ENCODE results near the gene ARL15. TPM values are rescaled to one million over a fixed set of nuclear protein-coding genes. Genes with fewer than 3 reads are reported as not detected.

ARL15 gene
- total RNA-seq, 1 donor from 2014 or later, result 16.9 TPM

DNA sequence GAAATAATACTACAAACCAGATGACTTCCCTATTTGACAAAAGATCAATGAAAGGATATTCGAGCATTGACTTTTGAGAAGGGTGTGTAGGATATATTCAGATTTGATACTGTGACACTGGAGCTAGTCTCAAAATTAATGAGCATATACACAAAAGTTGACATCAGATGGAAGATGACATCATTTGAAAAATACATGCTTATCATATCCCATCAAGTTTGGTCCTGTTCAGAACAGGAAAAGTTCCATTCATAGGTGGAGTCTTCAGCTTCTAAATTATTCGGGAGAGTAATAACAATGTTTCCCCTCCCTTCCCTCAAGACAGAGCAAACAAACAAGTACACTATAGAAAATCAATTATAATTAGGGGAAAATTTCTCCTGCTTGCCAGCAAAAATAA, 401.6 kb downstream of the ARL15 start:
- TF ChIP-seq, protein P1, sequence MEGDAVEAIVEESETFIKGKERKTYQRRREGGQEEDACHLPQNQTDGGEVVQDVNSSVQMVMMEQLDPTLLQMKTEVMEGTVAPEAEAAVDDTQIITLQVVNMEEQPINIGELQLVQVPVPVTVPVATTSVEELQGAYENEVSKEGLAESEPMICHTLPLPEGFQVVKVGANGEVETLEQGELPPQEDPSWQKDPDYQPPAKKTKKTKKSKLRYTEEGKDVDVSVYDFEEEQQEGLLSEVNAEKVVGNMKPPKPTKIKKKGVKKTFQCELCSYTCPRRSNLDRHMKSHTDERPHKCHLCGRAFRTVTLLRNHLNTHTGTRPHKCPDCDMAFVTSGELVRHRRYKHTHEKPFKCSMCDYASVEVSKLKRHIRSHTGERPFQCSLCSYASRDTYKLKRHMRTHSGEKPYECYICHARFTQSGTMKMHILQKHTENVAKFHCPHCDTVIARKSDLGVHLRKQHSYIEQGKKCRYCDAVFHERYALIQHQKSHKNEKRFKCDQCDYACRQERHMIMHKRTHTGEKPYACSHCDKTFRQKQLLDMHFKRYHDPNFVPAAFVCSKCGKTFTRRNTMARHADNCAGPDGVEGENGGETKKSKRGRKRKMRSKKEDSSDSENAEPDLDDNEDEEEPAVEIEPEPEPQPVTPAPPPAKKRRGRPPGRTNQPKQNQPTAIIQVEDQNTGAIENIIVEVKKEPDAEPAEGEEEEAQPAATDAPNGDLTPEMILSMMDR (conservative IDR thresholded peaks at IDR 0.05), result no peak
- H3K27me3 Mint-ChIP-seq, result no peaks in the 10 kb centered on the region
- no peaks in the 10 kb centered on the region for H3K4me1 Mint-ChIP-seq (ENCODE audit: unreplicated experiment)
- no peak for DNase-seq (ENCODE audit: extremely low spot score, unreplicated experiment)
- H3K4me3 Mint-ChIP-seq, result no peak overlapping the region
- no peaks in the 10 kb centered on the region for H3K36me3 Mint-ChIP-seq
- no peaks in the 10 kb centered on the region for H3K9me3 Mint-ChIP-seq
- H3K27ac Mint-ChIP-seq, result no peak overlapping the region

DNA sequence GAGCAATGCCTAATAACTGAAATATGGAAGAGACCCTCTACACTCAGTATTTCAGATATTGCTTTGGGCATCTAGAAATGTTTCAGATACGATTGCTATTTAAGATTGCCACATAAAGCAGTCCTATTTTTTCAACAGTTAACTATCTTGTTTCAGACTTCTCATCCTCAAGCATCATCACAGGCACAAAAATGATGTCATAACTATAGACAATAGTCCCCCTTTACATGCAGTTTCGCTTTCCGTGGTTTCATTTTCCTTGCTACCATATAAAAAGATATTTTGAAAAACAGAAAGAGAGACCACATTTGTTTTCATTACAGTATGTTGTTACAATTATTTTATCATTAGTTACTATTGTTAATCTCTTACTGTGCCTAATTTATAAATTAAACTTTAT, 402.5 kb downstream of the ARL15 start:
- no peak overlapping the region for H3K27ac Mint-ChIP-seq
- no peaks in the 10 kb centered on the region for H3K9me3 Mint-ChIP-seq
- H3K4me1 Mint-ChIP-seq (ENCODE audit: unreplicated experiment), result no peaks in the 10 kb centered on the region
- H3K36me3 Mint-ChIP-seq, result no peaks in the 10 kb centered on the region
- DNase-seq (ENCODE audit: extremely low spot score, unreplicated experiment), result no peak
- TF ChIP-seq, protein P1 (conservative IDR thresholded peaks at IDR 0.05), result no peak
- no peak overlapping the region for H3K4me3 Mint-ChIP-seq
- no peaks in the 10 kb centered on the region for H3K27me3 Mint-ChIP-seq

DNA sequence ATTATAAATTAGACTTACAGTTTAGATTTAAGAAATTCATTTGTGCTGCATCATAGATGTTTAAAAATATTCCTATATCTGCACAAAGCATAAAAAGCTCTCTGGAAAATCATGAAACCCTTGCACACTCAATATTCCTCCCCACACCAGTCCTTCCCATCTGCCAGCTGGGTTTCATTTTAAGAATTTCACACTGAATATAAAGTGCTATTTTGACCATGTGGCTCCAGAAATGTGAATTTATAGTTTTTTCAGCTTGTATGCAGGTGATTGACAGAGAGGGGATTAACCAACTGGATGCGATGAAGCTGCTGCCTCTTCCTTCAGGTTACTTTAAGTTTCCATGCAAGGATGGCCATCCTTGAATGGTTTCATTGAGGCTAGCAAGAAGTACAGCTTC, 403.6 kb downstream of the ARL15 start:
- no peaks in the 10 kb centered on the region for H3K9me3 Mint-ChIP-seq
- TF ChIP-seq, protein P1 (conservative IDR thresholded peaks at IDR 0.05), result no peak
- H3K27me3 Mint-ChIP-seq, result no peaks in the 10 kb centered on the region
- no peak for DNase-seq (ENCODE audit: extremely low spot score, unreplicated experiment)
- no peak overlapping the region for H3K27ac Mint-ChIP-seq
- H3K4me1 Mint-ChIP-seq (ENCODE audit: unreplicated experiment), result no peaks in the 10 kb centered on the region
- no peaks in the 10 kb centered on the region for H3K36me3 Mint-ChIP-seq
- no peak overlapping the region for H3K4me3 Mint-ChIP-seq

DNA sequence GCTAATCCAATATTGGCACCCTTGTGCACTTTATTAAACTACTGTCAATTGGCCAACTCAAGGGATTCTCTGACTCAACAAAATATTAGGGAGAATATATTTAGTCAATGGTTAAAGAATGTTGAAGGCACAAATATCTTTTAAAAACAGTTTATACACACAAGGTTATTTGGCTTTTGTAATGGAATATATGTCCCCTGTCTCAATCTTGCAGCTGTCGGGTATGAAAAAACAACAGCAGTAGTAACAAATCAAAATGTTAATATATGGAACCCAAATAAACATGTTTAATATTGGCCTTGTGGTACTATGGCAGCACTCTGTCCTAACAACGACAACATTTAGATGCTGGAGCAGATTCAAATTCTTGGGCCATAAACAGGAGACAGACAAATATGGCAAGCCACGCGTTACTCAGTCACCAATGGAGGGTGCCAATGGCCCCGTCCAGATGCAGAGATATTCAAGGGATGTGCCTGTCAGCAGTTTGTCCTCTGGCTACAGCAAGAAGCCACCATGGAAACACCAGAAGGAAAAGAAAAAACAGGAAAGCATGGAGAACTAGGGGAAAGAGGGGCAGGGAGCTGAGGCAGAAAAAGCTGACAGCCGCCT, 408.0 kb downstream of the ARL15 start:
- H3K27me3 Mint-ChIP-seq, result no peaks in the 10 kb centered on the region
- H3K9me3 Mint-ChIP-seq, result peaks cover 3% of the 10 kb centered on the region
- H3K4me1 Mint-ChIP-seq (ENCODE audit: unreplicated experiment), result no peaks in the 10 kb centered on the region
- no peak overlapping the region for H3K4me3 Mint-ChIP-seq
- TF ChIP-seq, protein P1 (conservative IDR thresholded peaks at IDR 0.05), result no peak
- no peak overlapping the region for H3K27ac Mint-ChIP-seq
- no peak for DNase-seq (ENCODE audit: extremely low spot score, unreplicated experiment)
- no peaks in the 10 kb centered on the region for H3K36me3 Mint-ChIP-seq

DNA sequence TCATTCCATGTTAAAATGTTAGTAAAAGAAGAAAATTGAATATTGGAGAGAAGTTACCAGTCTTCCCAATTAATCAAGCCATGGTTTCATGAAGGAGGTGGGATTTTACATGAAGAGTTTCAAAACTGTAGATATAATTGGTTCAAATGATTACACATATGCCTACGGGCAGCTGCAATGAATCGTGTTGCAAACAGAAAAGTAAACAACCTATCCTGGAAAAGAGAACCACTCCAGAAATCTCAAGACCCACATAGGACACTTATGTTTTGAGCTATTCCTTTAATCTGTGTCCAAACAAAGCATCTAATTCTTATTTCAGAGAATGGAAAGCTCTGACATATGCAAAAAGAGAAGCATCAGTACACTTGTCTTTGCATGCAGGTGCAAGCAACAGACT, 409.7 kb downstream of the ARL15 start:
- Mint-ChIP-seq H3K9me3 (peaks cover 3% of the 10 kb centered on the region), H3K27me3 (no peaks in the 10 kb centered on the region), H3K4me3 (no peak overlapping the region), H3K36me3 (no peaks in the 10 kb centered on the region), H3K4me1 (ENCODE audit: unreplicated experiment) (no peaks in the 10 kb centered on the region), H3K27ac (no peak overlapping the region)
- DNase-seq (ENCODE audit: extremely low spot score, unreplicated experiment), result no peak
- TF ChIP-seq, protein P1 (conservative IDR thresholded peaks at IDR 0.05), result no peak
